Thyroid gland (tissue), 4 donors: ENCODE results near the gene RNF13. TPM values are rescaled to one million over a fixed set of nuclear protein-coding genes. Genes with fewer than 3 reads are reported as not detected.

Experiments
- DNase-seq, 2 donors: peaks; one replicate each; pipeline ENCODE4 v3.0.0-alpha.2; 2019
- H3K27ac ChIP-seq, 3 donors: fragments of 200-600 bp; sonication (generic); 1 replicate in 2 of 3; 2 replicates in 1 of 3; pipeline ENCODE4 v1.5.1; 2016 to 2019; ENCODE audit warnings: mild to moderate bottlenecking in 1 of 3, moderate library complexity in 1 of 3
- H3K27me3 ChIP-seq: fragments of 200-600 bp; sonication (generic); one replicate; pipeline ENCODE4 v1.5.1; 2019
- H3K36me3 ChIP-seq, 2 donors: fragments of 200-600 bp; sonication (generic); one replicate each; pipeline ENCODE4 v1.5.1; 2016 to 2019
- H3K4me1 ChIP-seq, 2 donors: fragments of 200-600 bp; sonication (generic); one replicate each; pipeline ENCODE4 v1.5.1; 2017 to 2019
- H3K4me3 ChIP-seq, 3 donors: fragments of 200-600 bp; sonication (generic); replicated peaks in 1 of 3; 1 replicate in 2 of 3; 2 replicates in 1 of 3; pipeline ENCODE4 v1.5.1; 2016; ENCODE audit warnings: mild to moderate bottlenecking in 1 of 3
- H3K9me3 ChIP-seq: fragments of 200-600 bp; sonication (generic); one replicate; pipeline ENCODE4 v1.5.1; 2017
- POLR2A ChIP-seq, 2 donors: fragments of 450-650 bp; IDR thresholded peaks; one replicate each; pipeline ENCODE4 v1.6.1; 2017; ENCODE audit warnings: antibody characterized with exemption in 2 of 2, mild to moderate bottlenecking in 2 of 2, moderate library complexity in 1 of 2
- WGBS, 2 donors: methylation state at CpG; one replicate each; pipeline ENCODE4 v1.1.5; 2017; 5-methylcytosine and 5-hydroxymethylcytosine counted together
- intact Hi-C: fragments of 100-400 bp; cut with DNase I; formaldehyde crosslinking; loops from one replicate; pipeline ENCODE4 v1.15.1; 2023
- total RNA-seq, 4 donors: library from RNA; depleted of rRNA; stranded (reverse); fragments of >200 nt; gene quantifications; one replicate each; pipeline ENCODE4 v1.2.3, GENCODE V29; 2016
- TF ChIP-seq, protein P1 (sequence below), 6 experiments: fragments of 200-600 bp in 3 of 6; fragments of 450-650 bp in 3 of 6; sonication (generic) in 3 of 6; IDR thresholded peaks; one replicate each; pipeline ENCODE4 v1.5.1; 2016 to 2019; ENCODE audit warnings: antibody characterized with exemption in 6 of 6, mild to moderate bottlenecking in 2 of 6, inconsistent platforms in 1 of 6, moderate library complexity in 1 of 6

RNF13 gene, protein sequence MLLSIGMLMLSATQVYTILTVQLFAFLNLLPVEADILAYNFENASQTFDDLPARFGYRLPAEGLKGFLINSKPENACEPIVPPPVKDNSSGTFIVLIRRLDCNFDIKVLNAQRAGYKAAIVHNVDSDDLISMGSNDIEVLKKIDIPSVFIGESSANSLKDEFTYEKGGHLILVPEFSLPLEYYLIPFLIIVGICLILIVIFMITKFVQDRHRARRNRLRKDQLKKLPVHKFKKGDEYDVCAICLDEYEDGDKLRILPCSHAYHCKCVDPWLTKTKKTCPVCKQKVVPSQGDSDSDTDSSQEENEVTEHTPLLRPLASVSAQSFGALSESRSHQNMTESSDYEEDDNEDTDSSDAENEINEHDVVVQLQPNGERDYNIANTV
- 100 to 1,000 TPM; 106 to 161 (median 127) TPM for total RNA-seq

DNA sequence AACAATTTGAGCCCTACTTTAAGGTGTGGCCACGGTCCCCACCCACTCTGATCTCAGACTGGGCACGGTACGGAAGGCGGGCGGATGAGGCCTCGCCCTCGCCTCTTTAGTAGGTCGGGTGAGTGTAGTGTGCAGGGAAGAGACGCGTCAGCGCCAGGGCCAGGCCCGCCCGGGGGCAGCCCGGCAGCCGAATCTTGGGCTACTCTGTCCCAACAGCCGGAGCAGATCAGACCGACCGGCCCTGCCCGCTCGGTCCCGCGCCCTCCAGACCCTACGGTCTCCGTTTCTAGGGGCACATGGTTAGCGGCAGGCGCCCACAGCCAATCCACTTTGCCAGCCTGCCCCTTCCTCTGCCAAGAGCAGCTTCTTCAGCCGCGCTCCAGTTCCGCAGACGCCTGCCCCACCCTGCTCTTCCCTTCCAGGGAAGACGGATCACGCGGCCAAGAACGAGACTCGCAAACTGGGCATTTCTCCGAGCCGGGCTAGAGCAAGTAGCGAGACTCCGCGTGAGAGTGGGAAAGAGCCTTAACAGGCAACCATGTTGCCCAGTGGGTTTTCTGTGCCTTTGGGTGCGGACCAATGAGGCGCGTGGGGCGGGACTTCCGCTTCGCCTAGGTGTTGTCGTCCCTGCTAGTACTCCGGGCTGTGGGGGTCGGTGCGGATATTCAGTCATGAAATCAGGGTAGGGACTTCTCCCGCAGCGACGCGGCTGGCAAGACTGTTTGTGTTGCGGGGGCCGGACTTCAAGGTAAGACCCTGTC is at the start of gene RNF13:
Gene RNF13, plus strand, starts transcription at position 610 of the 761 bp plus-strand sequence. CDS start 32,812 bp downstream, outside the sequence.
- Histone ChIP-seq H3K4me3 (peak within 1 kb of the TSS; percentile 50 to 64 (median 60)), H3K4me1 (peaks cover 21 to 29% of the 10 kb centered on the region in 2 donors), H3K36me3 (no peaks in the 10 kb centered on the region), H3K27ac (peak within 1 kb of the TSS; percentile 99 to 100 (median 99)), H3K9me3 (no peaks in the 10 kb centered on the region), H3K27me3 (no peaks in the 10 kb centered on the region)
- peak in 1 of 2 donors; percentile 78 for TF ChIP-seq POLR2A (IDR thresholded peaks at IDR 0.05)
- TF ChIP-seq, protein P1, sequence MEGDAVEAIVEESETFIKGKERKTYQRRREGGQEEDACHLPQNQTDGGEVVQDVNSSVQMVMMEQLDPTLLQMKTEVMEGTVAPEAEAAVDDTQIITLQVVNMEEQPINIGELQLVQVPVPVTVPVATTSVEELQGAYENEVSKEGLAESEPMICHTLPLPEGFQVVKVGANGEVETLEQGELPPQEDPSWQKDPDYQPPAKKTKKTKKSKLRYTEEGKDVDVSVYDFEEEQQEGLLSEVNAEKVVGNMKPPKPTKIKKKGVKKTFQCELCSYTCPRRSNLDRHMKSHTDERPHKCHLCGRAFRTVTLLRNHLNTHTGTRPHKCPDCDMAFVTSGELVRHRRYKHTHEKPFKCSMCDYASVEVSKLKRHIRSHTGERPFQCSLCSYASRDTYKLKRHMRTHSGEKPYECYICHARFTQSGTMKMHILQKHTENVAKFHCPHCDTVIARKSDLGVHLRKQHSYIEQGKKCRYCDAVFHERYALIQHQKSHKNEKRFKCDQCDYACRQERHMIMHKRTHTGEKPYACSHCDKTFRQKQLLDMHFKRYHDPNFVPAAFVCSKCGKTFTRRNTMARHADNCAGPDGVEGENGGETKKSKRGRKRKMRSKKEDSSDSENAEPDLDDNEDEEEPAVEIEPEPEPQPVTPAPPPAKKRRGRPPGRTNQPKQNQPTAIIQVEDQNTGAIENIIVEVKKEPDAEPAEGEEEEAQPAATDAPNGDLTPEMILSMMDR (IDR thresholded peaks at IDR 0.05), result no peak
- intact Hi-C loops, result no loop called here
- 1 to 3% methylated on average over 6 to 38 of the region's 56 CpGs for WGBS, 2 donors
- peak; percentile 99 for DNase-seq

DNA sequence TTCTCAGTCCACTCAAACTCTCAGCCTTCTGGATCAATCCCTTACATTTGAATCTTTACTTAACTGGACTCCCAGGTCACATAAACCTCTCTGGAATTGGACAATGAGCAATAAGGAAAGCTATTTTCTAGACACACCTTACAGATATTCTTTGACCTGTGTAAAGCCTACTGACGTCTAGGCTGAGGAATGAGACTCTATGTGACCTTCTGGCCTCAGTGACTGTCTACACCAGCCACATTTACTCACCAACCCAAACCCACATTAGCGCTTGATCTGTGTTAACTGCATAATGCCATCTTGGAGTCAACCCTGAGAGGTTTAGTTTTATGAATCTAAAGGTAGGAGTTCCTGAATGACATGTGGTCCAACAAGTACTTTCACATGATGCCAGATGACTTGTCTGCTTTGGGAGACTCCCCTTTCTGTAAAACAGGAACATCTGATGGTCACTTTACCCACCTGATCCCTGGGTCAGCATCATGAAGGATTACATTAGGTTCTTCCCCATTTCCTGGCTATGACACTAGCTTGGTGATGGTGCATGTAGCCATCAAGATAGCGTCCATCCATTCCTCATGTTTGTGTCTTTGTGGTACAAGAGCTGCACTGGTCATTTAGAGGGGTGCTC is 49.3 kb upstream of the RNF13 start:
- 81 to 83% methylated on average over 3 of the region's 3 CpGs for WGBS, 2 donors
- intact Hi-C loops, result no loop called here
- Histone ChIP-seq H3K4me1 (no peaks in the 10 kb centered on the region), H3K27ac (no peak overlapping the region), H3K4me3 (no peak overlapping the region), H3K36me3 (no peaks in the 10 kb centered on the region), H3K27me3 (no peaks in the 10 kb centered on the region), H3K9me3 (no peaks in the 10 kb centered on the region)
- no peak for DNase-seq
- TF ChIP-seq, protein P1 (IDR thresholded peaks at IDR 0.05), result no peak
- TF ChIP-seq POLR2A (IDR thresholded peaks at IDR 0.05), result no peak

DNA sequence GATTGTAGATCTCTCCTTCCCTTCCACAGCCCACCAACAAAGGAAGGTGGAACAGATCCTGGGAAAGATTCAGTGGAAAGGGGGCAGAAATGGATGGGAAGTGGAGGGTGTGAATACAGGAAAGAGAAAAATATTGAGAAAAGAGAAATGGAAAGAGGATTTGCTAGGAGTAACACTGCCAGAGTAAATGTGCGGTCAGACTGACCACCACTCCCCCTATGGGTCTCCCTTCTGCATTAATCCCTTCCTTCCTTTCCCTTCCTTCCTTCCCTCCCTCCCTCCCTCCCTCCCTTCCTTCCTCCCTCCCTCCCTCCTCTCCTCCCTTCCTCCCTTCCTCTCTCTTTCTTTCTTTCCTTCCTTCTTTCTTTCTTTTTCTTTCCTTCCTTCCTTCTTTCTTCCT is 48.7 kb upstream of the RNF13 start:
- Histone ChIP-seq H3K4me1 (no peaks in the 10 kb centered on the region), H3K36me3 (no peaks in the 10 kb centered on the region), H3K9me3 (no peaks in the 10 kb centered on the region), H3K27me3 (no peaks in the 10 kb centered on the region), H3K27ac (no peak overlapping the region), H3K4me3 (no peak overlapping the region)
- intact Hi-C loops, result no loop called here
- DNase-seq, result no peak
- TF ChIP-seq POLR2A (IDR thresholded peaks at IDR 0.05), result no peak
- TF ChIP-seq, protein P1 (IDR thresholded peaks at IDR 0.05), result no peak
- WGBS, 2 donors, result 49 to 71% methylated on average over 1 of the region's 1 CpG

DNA sequence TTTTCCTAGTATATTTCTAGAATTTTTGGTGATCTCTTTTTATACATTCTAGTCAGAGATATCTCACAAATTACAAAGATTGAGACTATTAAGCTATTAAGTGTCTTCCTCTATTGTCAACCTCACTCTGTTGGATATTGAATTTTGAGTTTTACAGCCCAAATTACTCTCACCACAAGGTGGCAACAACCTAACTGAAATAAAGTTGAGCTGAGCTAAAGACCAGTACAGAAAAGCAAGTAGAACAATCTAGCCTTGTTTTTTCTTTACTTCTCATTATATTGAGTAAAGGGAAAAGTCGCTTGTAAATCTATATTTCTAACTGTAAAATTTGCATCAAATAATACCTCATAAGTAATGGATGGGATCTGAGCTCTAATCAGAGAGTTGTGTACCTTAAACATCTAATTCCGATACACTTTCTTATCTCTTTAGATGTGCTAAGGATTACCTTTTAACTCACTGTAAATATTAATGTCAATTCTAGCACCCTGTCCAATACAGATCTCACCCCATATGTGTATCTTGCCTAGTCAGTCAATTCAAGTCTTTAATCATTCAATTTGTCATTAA is 47.2 kb upstream of the RNF13 start:
- no peaks in the 10 kb centered on the region for H3K27me3 ChIP-seq
- H3K9me3 ChIP-seq, result no peaks in the 10 kb centered on the region
- H3K4me1 ChIP-seq, result no peaks in the 10 kb centered on the region
- H3K4me3 ChIP-seq, result no peak overlapping the region
- DNase-seq, result no peak
- no peak overlapping the region for H3K27ac ChIP-seq
- intact Hi-C loops, result no loop called here
- no peaks in the 10 kb centered on the region for H3K36me3 ChIP-seq
- 58 to 63% methylated on average over 2 of the region's 2 CpGs for WGBS, 2 donors
- TF ChIP-seq POLR2A (IDR thresholded peaks at IDR 0.05), result no peak
- TF ChIP-seq, protein P1 (IDR thresholded peaks at IDR 0.05), result peak in 5 of 6 experiments; percentile 26 to 63 (median 50)
